ENCODE data around the gene VPS35. TPM values are rescaled to one million over a fixed set of nuclear protein-coding genes. Genes with fewer than 3 reads are reported as not detected.

Gene VPS35
- total RNA-seq, 1 experiment from 2014 or later = 86.8 TPM

- Histone ChIP-seq H3K27ac (ENCODE audit: low read length) (no peak overlapping the region), H3K36me3 (ENCODE audit: control insufficient read depth, insufficient read depth, low read length) (peaks cover 17% of the 10 kb centered on the region), H3K4me1 (ENCODE audit: control insufficient read depth, insufficient read depth, low read length) (peaks cover 8% of the 10 kb centered on the region), H3K27me3 (ENCODE audit: control insufficient read depth, insufficient read depth, low read length) (no peaks in the 10 kb centered on the region), H3K4me3 (ENCODE audit: low read depth in 2 of 2, low read length in 2 of 2) (no peak overlapping the region), H3K9me3 (ENCODE audit: control insufficient read depth, insufficient read depth, low read depth, low read length) (no peaks in the 10 kb centered on the region)
- in situ Hi-C loops (cut with HindIII; ENCODE audit: low pct_unique_long_range_greater_than_20kb, low sequenced_read_pairs) = no loop called here
- TF ChIP-seq POLR2AphosphoS5 (IDR thresholded peaks at IDR 0.05; ENCODE audit: low read depth, low read length) (no peak), SIN3A (IDR thresholded peaks at IDR 0.05; ENCODE audit: borderline replicate concordance, insufficient read depth, low read depth, low read length) (no peak), REST (IDR thresholded peaks at IDR 0.05; ENCODE audit: insufficient read depth in 1 of 2, low read depth in 2 of 2, low read length in 1 of 2) (no peak), TCF7L2 (IDR thresholded peaks at IDR 0.05; ENCODE audit: low read depth, low read length) (no peak)
- TF ChIP-seq, protein P1, sequence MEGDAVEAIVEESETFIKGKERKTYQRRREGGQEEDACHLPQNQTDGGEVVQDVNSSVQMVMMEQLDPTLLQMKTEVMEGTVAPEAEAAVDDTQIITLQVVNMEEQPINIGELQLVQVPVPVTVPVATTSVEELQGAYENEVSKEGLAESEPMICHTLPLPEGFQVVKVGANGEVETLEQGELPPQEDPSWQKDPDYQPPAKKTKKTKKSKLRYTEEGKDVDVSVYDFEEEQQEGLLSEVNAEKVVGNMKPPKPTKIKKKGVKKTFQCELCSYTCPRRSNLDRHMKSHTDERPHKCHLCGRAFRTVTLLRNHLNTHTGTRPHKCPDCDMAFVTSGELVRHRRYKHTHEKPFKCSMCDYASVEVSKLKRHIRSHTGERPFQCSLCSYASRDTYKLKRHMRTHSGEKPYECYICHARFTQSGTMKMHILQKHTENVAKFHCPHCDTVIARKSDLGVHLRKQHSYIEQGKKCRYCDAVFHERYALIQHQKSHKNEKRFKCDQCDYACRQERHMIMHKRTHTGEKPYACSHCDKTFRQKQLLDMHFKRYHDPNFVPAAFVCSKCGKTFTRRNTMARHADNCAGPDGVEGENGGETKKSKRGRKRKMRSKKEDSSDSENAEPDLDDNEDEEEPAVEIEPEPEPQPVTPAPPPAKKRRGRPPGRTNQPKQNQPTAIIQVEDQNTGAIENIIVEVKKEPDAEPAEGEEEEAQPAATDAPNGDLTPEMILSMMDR (IDR thresholded peaks at IDR 0.05) = no peak
- POLR2A ChIA-PET = no interaction called here
- ATAC-seq (no peak), DNase-seq (ENCODE audit: low read depth, low spot score) (no peak)
- intact Hi-C loops (cut with micrococcal nuclease; ENCODE audit: unreplicated experiment) = no loop called here
- no TSS peak for BruUV-seq (replicated peaks)
- CTCF ChIA-PET = no interaction called here
Observed at GRCh38 chr16:46693598-46693997, 4.6 kb upstream of the VPS35 start.

- ATAC-seq (no peak), DNase-seq (ENCODE audit: low read depth, low spot score) (no peak)
- H3K27me3 ChIP-seq (ENCODE audit: control insufficient read depth, insufficient read depth, low read length) = no peaks in the 10 kb centered on the region
- H3K36me3 ChIP-seq (ENCODE audit: control insufficient read depth, insufficient read depth, low read length) = peaks cover 19% of the 10 kb centered on the region
- intact Hi-C loops (cut with micrococcal nuclease; ENCODE audit: unreplicated experiment) = no loop called here
- in situ Hi-C loops (cut with HindIII; ENCODE audit: low pct_unique_long_range_greater_than_20kb, low sequenced_read_pairs) = no loop called here
- BruUV-seq (replicated peaks) = no TSS peak
- no peaks in the 10 kb centered on the region for H3K9me3 ChIP-seq (ENCODE audit: control insufficient read depth, insufficient read depth, low read depth, low read length)
- H3K4me1 ChIP-seq (ENCODE audit: control insufficient read depth, insufficient read depth, low read length) = peaks cover 17% of the 10 kb centered on the region
- 0 out of 2 replicates have a peak overlapping the region, but pooled peaks have one; percentile 91 for H3K27ac ChIP-seq (ENCODE audit: low read length)
- H3K4me3 ChIP-seq (ENCODE audit: low read depth in 2 of 2, low read length in 2 of 2) = peak overlapping the region; percentile 12 to 85; a peak in 2 of 4 replicates
- TF ChIP-seq REST (IDR thresholded peaks at IDR 0.05; ENCODE audit: insufficient read depth in 1 of 2, low read depth in 2 of 2, low read length in 1 of 2) = no peak
- TF ChIP-seq, protein P1 (IDR thresholded peaks at IDR 0.05) = no peak
- TF ChIP-seq TCF7L2 (IDR thresholded peaks at IDR 0.05; ENCODE audit: low read depth, low read length) = no peak
- TF ChIP-seq SIN3A (IDR thresholded peaks at IDR 0.05; ENCODE audit: borderline replicate concordance, insufficient read depth, low read depth, low read length) = no peak
- TF ChIP-seq POLR2AphosphoS5 (IDR thresholded peaks at IDR 0.05; ENCODE audit: low read depth, low read length) = no peak
- POLR2A ChIA-PET = no interaction called here
- CTCF ChIA-PET = interaction anchor here (0.7 to 0.8 kb wide), 2 partner anchors 370 to 403 kb away, joined by 3 to 13 read pairs; no protein-coding TSS in a partner anchor
Observed at GRCh38 chr16:46691726-46692125, 2.7 kb upstream of the VPS35 start.

Data from Panc1 (cell line).